Erythroblast (primary cell): ENCODE data around the gene ALDH3B2.

Source experiments
- GATA1 ChIP-seq: IDR thresholded peaks from 2 replicates; pipeline ENCODE4 v1.6.1; 2011; ENCODE audit warnings: low read depth, mild to moderate bottlenecking, control low read depth, low read length, moderate library complexity
- POLR2A ChIP-seq: IDR thresholded peaks from 2 replicates; pipeline ENCODE4 v1.6.1; 2011; ENCODE audit warnings: mild to moderate bottlenecking, low read length

DNA sequence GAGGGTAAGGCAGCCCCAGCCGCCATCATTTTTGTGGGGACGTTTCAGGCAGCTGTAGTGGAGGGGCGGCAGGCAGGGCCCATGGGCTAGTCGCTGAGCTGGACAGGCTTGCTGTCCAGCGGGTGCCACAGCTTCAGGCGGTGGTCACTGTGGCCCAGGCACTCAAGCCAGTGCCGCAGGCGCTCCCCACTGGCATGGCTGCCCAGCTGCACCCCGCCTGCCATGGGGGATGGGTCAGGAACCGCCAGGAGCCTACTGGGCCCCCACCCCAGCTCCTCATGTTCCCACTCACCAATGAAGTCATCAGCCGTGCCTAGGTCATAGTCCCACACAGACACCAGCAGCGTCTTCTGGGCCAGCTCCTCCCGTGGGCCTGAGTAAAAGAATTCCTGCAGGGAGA, 61.7 kb downstream of the ALDH3B2 start:
- TF ChIP-seq POLR2A = no peak
- TF ChIP-seq GATA1 = no peak
